Endometrium (tissue), 2 donors: ENCODE data around the gene TOP3B.

Experiments
- FAIRE-seq: peaks from 2 replicates; lab custom pipeline; 2012; peaks lifted over from hg19 to GRCh38; lab: Jason Lieb, UNC
- donor health status: control.
- donor health status: control.

The TOP3B gene

GRCh38 chr22:21978564-21979386 is 3.8 kb downstream of the TOP3B start:
- no peak for FAIRE-seq

- no peak for FAIRE-seq
These were observed 4.8 kb downstream of the TOP3B start for GRCh38 chr22:21977814-21978213.

GRCh38 chr22:21975854-21976345 is 6.7 kb downstream of the TOP3B start:
- no peak for FAIRE-seq

- FAIRE-seq, result no peak
These were observed 7.3 kb downstream of the TOP3B start for GRCh38 chr22:21975273-21975672.

GRCh38 chr22:21974058-21974649 is 8.4 kb downstream of the TOP3B start:
- FAIRE-seq, result no peak

GRCh38 chr22:21972806-21973205 is 9.8 kb downstream of the TOP3B start:
- no peak for FAIRE-seq

- FAIRE-seq, result no peak
These were observed 10.3 kb downstream of the TOP3B start for GRCh38 chr22:21972293-21972779.

GRCh38 chr22:21971858-21972275 is 10.7 kb downstream of the TOP3B start:
- FAIRE-seq, result no peak

- FAIRE-seq, result no peak
These were observed 11.6 kb downstream of the TOP3B start for GRCh38 chr22:21970800-21971617.

GRCh38 chr22:21970037-21970799 is 12.4 kb downstream of the TOP3B start:
- FAIRE-seq, result no peak

- no peak for FAIRE-seq
These were observed 14.0 kb downstream of the TOP3B start for GRCh38 chr22:21968452-21969129.

- FAIRE-seq, result no peak
These were observed 14.8 kb downstream of the TOP3B start for GRCh38 chr22:21967693-21968271.

- no peak for FAIRE-seq
These were observed 15.7 kb downstream of the TOP3B start for GRCh38 chr22:21966643-21967516.

GRCh38 chr22:21965762-21966288 is 16.8 kb downstream of the TOP3B start:
- FAIRE-seq, result no peak

- FAIRE-seq, result no peak
These were observed 17.6 kb downstream of the TOP3B start for GRCh38 chr22:21964918-21965484.

GRCh38 chr22:21964234-21964633 is 18.4 kb downstream of the TOP3B start:
- no peak for FAIRE-seq

- FAIRE-seq, result no peak
These were observed 18.8 kb downstream of the TOP3B start for GRCh38 chr22:21963790-21964211.

- FAIRE-seq, result no peak
These were observed 19.3 kb downstream of the TOP3B start for GRCh38 chr22:21963286-21963685.

GRCh38 chr22:21962655-21962949 is 20.0 kb downstream of the TOP3B start:
- FAIRE-seq, result no peak
